Measurements from ENCODE around the gene PLXDC2. TPM values are rescaled to one million over a fixed set of nuclear protein-coding genes. Genes with fewer than 3 reads are reported as not detected.

PLXDC2 gene
- total RNA-seq, 1 donor from 2014 or later: 58.7 TPM

GRCh38 chr10:19857876-19858275, 41.6 kb downstream of the PLXDC2 start:
- DNase-seq (ENCODE audit: low spot score): no peak

- no peak for DNase-seq (ENCODE audit: low spot score)
These were observed 43.9 kb downstream of the PLXDC2 start for GRCh38 chr10:19860107-19860506.

- no peak for DNase-seq (ENCODE audit: low spot score)
These were observed 46.7 kb downstream of the PLXDC2 start for GRCh38 chr10:19862811-19863515.

- no peak for DNase-seq (ENCODE audit: low spot score)
These were observed 49.4 kb downstream of the PLXDC2 start for GRCh38 chr10:19865676-19866075.

GRCh38 chr10:19869370-19869769, 53.1 kb downstream of the PLXDC2 start:
- no peak for DNase-seq (ENCODE audit: low spot score)

- no peak for DNase-seq (ENCODE audit: low spot score)
These were observed 56.5 kb downstream of the PLXDC2 start for GRCh38 chr10:19872504-19873271.

- no peak for DNase-seq (ENCODE audit: low spot score)
These were observed 58.0 kb downstream of the PLXDC2 start for GRCh38 chr10:19874190-19874589.

- no peak for DNase-seq (ENCODE audit: low spot score)
These were observed 58.6 kb downstream of the PLXDC2 start for GRCh38 chr10:19874791-19875190.

GRCh38 chr10:19876570-19876969, 60.3 kb downstream of the PLXDC2 start:
- DNase-seq (ENCODE audit: low spot score): no peak

GRCh38 chr10:19877466-19878255, 61.4 kb downstream of the PLXDC2 start:
- DNase-seq (ENCODE audit: low spot score): no peak

- no peak for DNase-seq (ENCODE audit: low spot score)
These were observed 66.4 kb downstream of the PLXDC2 start for GRCh38 chr10:19882621-19883020.

GRCh38 chr10:19888061-19888660, 71.9 kb downstream of the PLXDC2 start:
- DNase-seq (ENCODE audit: low spot score): no peak

GRCh38 chr10:19889256-19889655, 73.0 kb downstream of the PLXDC2 start:
- no peak for DNase-seq (ENCODE audit: low spot score)

- no peak for DNase-seq (ENCODE audit: low spot score)
These were observed 75.2 kb downstream of the PLXDC2 start for GRCh38 chr10:19891429-19891828.

GRCh38 chr10:19892270-19892669, 76.0 kb downstream of the PLXDC2 start:
- no peak for DNase-seq (ENCODE audit: low spot score)

GRCh38 chr10:19892677-19893076, 76.4 kb downstream of the PLXDC2 start:
- DNase-seq (ENCODE audit: low spot score): no peak

GRCh38 chr10:19895500-19895899, 79.3 kb downstream of the PLXDC2 start:
- DNase-seq (ENCODE audit: low spot score): no peak

GRCh38 chr10:19902456-19902855, 86.2 kb downstream of the PLXDC2 start:
- no peak for DNase-seq (ENCODE audit: low spot score)

GRCh38 chr10:19904202-19904661, 88.0 kb downstream of the PLXDC2 start:
- DNase-seq (ENCODE audit: low spot score): no peak

GRCh38 chr10:19906108-19906791, 90.0 kb downstream of the PLXDC2 start:
- DNase-seq (ENCODE audit: low spot score): no peak

All from mesenteric fat pad (tissue), 1 donor.